Measurements from ENCODE around the gene MOXD1.

- no peak for TF ChIP-seq CTCF (conservative IDR thresholded peaks at IDR 0.05)
- TF ChIP-seq EZH2 (IDR thresholded peaks at IDR 0.05; ENCODE audit: low read depth) = no peak
Observed at GRCh38 chr6:132446855-132447241, 45.6 kb upstream of the MOXD1 start.
